Measurements from ENCODE around the gene ARL8A.

Gene ARL8A

GRCh38 chr1:202107801-202108731, 36.5 kb downstream of the ARL8A start:
- no peak for DNase-seq

- DNase-seq = no peak
Measured at GRCh38 chr1:202107321-202107761, 37.2 kb downstream of the ARL8A start.

- no peak for DNase-seq
Measured at GRCh38 chr1:202106340-202107254, 37.9 kb downstream of the ARL8A start.

DNA sequence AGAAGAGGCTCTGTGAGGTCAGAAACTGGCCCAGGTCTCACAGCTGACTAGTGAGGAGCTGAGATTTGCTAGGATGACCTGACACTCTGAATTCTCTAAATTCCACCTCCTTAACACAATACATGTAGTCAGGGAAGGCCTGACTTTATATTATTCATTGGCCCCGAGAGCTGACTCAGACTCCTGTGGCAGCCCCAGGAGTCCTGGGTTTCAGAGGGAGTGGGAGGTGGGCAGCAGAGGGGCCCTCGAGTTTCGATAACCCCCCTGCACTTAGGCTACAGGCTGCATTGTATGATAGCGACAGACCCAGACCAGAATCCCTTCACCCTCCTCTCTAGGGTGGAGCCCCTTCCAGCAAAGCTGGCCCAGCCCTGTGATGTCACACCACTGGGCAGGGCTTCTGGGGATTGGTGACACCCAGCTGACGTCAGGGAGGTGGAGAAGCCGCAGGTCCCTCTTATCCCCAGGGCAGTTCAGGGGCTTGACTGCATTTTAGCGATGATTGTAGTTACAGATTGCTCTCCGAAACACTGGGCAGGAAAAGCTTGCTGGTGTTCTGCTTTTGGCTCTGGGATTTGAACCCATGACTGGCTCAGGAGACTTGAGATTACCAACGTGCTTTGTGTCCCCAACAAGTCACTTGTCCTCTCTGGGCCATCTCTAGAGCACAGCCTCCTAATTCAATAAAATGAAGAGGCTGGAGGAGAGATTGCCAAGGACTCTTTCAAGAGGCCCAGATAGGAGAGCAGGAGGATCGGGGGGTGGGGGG, 38.8 kb downstream of the ARL8A start:
- no peak for DNase-seq

- DNase-seq = no peak
Measured at GRCh38 chr1:202104073-202104472, 40.5 kb downstream of the ARL8A start.

- DNase-seq = no peak
Measured at GRCh38 chr1:202101184-202101583, 43.4 kb downstream of the ARL8A start.

DNA sequence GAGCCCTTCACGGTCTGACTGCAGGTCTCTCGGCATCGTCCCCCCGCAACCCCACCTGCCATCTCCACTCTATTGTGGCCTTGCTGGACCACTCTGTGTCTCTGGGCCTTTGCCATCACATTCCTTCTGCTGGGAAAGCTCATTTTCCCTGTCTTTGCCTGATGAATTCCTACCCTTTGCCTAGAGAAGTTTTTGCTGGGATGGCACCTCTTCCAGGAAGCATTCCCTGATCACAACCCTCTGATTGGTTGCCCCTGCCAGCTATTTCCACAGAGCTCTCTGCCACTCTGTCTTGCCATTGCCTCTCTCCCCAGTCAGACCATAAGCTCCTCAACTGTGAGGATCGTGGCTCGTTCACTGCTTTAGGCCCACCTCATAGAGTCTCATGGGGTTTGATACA, 50.7 kb downstream of the ARL8A start:
- no peak for DNase-seq

- DNase-seq = no peak
Measured at GRCh38 chr1:202090994-202091393, 53.5 kb downstream of the ARL8A start.

DNA sequence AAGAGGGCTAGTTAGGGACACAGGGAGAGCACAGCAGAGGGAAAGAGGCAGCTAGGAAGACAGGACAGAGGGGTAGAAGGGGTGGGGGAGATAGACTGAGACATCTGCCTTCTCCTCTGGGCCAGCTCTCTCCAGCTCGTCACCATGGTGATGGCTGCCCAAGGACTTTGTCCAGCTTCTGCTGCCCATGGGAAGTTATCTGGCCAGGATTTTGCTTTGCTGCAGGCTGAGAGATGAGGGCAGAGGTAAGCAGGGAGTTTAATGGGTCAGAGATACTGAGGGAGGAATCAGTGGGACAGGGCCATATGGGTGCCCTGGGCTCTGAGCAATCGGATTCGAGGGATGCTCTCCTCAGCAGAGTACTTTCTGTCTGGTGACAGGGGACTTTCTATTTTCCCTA, 56.3 kb downstream of the ARL8A start:
- no peak for DNase-seq

GRCh38 chr1:202086579-202087350, 57.8 kb downstream of the ARL8A start:
- no peak for DNase-seq

DNA sequence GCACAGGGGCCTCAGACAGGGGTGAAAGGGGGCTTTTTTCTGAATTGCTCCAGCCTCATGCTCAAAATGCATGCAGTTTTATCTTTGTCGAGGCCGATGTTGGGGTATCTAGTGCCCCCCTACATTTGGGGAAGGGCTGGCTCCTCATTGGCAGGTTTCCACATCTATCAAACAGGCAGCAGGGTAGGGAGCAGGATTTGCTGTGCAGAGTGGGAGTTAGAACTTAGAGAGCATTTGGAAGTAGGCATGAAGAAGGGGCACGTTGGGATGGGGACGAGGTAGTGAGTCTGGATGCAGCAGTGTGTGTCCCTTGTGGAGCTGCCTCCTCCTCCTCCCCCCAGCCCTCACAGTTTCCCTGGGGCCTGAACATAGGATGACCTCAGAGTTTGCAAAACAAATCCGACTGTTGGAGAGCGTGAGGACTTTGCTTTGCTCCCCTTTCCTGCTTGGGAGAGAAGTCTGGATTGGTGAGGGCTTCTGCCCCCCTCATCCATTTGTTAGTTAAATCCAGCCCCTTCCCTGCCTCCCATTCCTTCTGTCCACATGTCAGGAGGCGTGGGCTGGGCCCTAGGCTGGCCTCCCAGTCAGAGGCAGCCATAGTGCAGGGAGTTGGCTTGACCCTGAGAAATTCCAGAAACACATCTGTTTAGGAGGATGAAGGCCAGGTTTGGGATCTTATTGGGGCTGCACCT, 58.7 kb downstream of the ARL8A start:
- DNase-seq = no peak

GRCh38 chr1:202084791-202085681, 59.5 kb downstream of the ARL8A start:
- DNase-seq = no peak

Measured in activated gamma-delta T cell treated with Interleukin-2 at 50 U/mL for 16 hours (primary cell).